Smooth muscle cell (in vitro differentiated cells): ENCODE results near the gene MAMDC4. TPM values are rescaled to one million over a fixed set of nuclear protein-coding genes. Genes with fewer than 3 reads are reported as not detected.

ENCODE experiments used
- DNase-seq: peaks from one replicate; lab custom pipeline; 2025; ENCODE audit not compliant: unreplicated experiment; lab: John Stamatoyannopoulos, UW
- H2AFZ ChIP-seq: fragments of 200-600 bp; sonication (generic); 2 replicates; pipeline ENCODE4 v1.6.0; 2016; ENCODE audit warnings: antibody characterized with exemption, low read depth, mild to moderate bottlenecking
- H3F3A ChIP-seq: fragments of 200-600 bp; sonication (generic); 2 replicates; pipeline ENCODE4 v1.6.0; 2017; ENCODE audit warnings: antibody characterized with exemption, low read depth
- H3K27ac ChIP-seq: fragments of 200-600 bp; sonication (generic); 2 replicates; pipeline ENCODE4 v1.5.1; 2016; ENCODE audit warnings: low read depth, mild to moderate bottlenecking
- H3K27me3 ChIP-seq: fragments of 200-600 bp; sonication (generic); 2 replicates; pipeline ENCODE4 v1.6.1; 2016; ENCODE audit warnings: low read depth, mild to moderate bottlenecking
- H3K36me3 ChIP-seq: fragments of 200-600 bp; sonication (generic); 2 replicates; pipeline ENCODE4 v1.5.1; 2016; ENCODE audit warnings: low read depth
- H3K4me1 ChIP-seq: fragments of 200-600 bp; sonication (generic); 2 replicates; pipeline ENCODE4 v1.5.1; 2016; ENCODE audit warnings: low read depth
- H3K4me2 ChIP-seq: fragments of 200-600 bp; sonication (generic); 2 replicates; pipeline ENCODE4 v1.6.0; 2016; ENCODE audit warnings: mild to moderate bottlenecking
- H3K4me3 ChIP-seq: fragments of 200-600 bp; sonication (generic); 2 replicates; pipeline ENCODE4 v1.5.1; 2016; ENCODE audit warnings: mild to moderate bottlenecking
- H3K79me2 ChIP-seq: fragments of 200-600 bp; sonication (generic); 2 replicates; pipeline ENCODE4 v1.6.0; 2016; ENCODE audit warnings: low read depth, mild to moderate bottlenecking
- H3K9ac ChIP-seq: fragments of 200-600 bp; sonication (generic); 2 replicates; pipeline ENCODE4 v1.6.0; 2016; ENCODE audit warnings: low read depth
- H3K9me3 ChIP-seq: fragments of 200-600 bp; sonication (generic); replicated peaks from 2 replicates; pipeline ENCODE4 v1.5.1; 2016; ENCODE audit warnings: low read depth
- H4K20me1 ChIP-seq: fragments of 200-600 bp; sonication (generic); 2 replicates; pipeline ENCODE4 v1.6.0; 2016; ENCODE audit warnings: low read depth
- CTCF ChIP-seq: fragments of 200-600 bp; sonication (generic); IDR thresholded peaks from 2 replicates; pipeline ENCODE4 v1.5.1; 2017; ENCODE audit warnings: borderline replicate concordance, mild to moderate bottlenecking, antibody characterized with exemption; ENCODE audit not compliant: insufficient read depth, poor library complexity, severe bottlenecking
- WGBS: methylation state at CpG from one replicate; pipeline ENCODE4 v1.1.7; 2016; ENCODE audit warnings: low lambda C conversion rate; 5-methylcytosine and 5-hydroxymethylcytosine counted together
- polyA plus RNA-seq: library from polyadenylated mRNA; unstranded; fragments of >200 nt; fragmentation: Nextera tagmentation; extraction: Ambion mirVana; gene quantifications from 2 replicates; pipeline ENCODE4 v1.2.1, GENCODE V29; 2016
- total RNA-seq: library from RNA; depleted of rRNA; stranded (reverse); fragments of >200 nt; gene quantifications from 2 replicates; pipeline ENCODE4 v1.2.3, GENCODE V29; 2014

Gene MAMDC4
- total and polyA plus RNA-seq, 2 experiments from 2014 or later: 3.8 to 7.5 TPM

GRCh38 chr9:136853596-136854112 lies 1.5 kb downstream of the MAMDC4 start:
- peaks cover 8% of the 10 kb centered on the region for H3K4me1 ChIP-seq
- no peaks in the 10 kb centered on the region for H3F3A ChIP-seq
- 96% methylated on average over 16 of the region's 18 CpGs for WGBS
- no peak overlapping the region for H3K27ac ChIP-seq
- H3K79me2 ChIP-seq: peaks cover 14% of the 10 kb centered on the region
- peaks cover 20% of the 10 kb centered on the region for H4K20me1 ChIP-seq
- no peak overlapping the region for H3K9ac ChIP-seq
- H2AFZ ChIP-seq: no peak overlapping the region
- H3K4me2 ChIP-seq: no peak overlapping the region
- H3K4me3 ChIP-seq: no peak overlapping the region
- H3K27me3 ChIP-seq: no peaks in the 10 kb centered on the region
- no peaks in the 10 kb centered on the region for H3K36me3 ChIP-seq
- no peak for DNase-seq
- TF ChIP-seq CTCF: no peak
- no peaks in the 10 kb centered on the region for H3K9me3 ChIP-seq

DNA sequence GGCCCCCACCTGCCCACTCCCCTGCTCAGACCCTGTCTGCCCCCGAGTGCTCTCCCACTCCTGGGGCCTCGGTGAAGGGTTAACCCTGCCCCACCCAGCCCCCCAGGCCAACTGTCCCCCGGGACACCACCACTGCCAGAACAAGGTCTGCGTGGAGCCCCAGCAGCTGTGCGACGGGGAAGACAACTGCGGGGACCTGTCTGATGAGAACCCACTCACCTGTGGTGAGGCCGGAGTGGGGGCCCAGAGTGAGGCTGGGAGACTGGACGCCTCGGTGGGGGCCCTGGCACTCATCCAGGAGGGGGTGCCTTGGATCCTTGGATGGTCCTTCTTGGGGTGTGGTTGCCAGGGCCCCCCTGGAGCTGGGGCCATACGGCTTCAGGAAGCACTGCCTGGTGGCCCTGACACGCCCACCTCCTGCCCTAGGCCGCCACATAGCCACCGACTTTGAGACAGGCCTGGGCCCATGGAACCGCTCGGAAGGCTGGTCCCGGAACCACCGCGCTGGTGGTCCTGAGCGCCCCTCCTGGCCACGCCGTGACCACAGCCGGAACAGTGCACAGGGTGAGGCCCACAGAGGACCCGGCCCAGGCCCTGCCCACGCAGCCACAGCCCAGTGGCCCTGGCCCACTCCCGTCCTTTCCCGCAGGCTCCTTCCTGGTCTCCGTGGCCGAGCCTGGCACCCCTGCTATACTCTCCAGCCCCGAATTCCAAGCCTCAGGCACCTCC lies 2.1 kb downstream of the MAMDC4 start:
- Histone ChIP-seq H3K4me1 (peaks cover 8% of the 10 kb centered on the region), H3K79me2 (peaks cover 14% of the 10 kb centered on the region), H3K27ac (no peak overlapping the region), H3K4me3 (no peak overlapping the region), H3K4me2 (no peak overlapping the region), H3K9ac (no peak overlapping the region), H3K36me3 (no peaks in the 10 kb centered on the region), H3K9me3 (no peaks in the 10 kb centered on the region), H3K27me3 (no peaks in the 10 kb centered on the region), H3F3A (no peaks in the 10 kb centered on the region), H4K20me1 (peaks cover 26% of the 10 kb centered on the region), H2AFZ (no peak overlapping the region)
- no peak for DNase-seq
- 90% methylated on average over 28 of the region's 30 CpGs for WGBS
- TF ChIP-seq CTCF: no peak

DNA sequence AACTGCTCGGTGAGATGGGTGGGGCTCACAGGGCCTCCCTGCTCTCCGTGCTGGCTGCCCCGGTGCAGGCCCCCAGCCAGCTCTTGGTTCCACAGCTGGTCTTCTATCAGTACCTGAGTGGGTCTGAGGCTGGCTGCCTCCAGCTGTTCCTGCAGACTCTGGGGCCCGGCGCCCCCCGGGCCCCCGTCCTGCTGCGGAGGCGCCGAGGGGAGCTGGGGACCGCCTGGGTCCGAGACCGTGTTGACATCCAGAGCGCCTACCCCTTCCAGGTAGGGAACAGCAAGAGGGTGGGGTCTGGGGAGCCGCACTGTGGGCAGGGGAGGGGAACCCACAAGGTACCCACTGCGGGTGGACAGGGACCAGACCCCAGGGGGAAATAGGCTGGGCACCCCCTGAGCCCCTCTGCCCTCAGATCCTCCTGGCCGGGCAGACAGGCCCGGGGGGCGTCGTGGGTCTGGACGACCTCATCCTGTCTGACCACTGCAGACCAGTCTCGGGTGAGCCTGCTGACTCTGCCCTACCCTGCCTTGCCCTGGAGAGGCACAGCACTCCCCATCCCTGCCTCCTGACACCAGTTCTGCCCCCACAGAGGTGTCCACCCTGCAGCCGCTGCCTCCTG lies 2.8 kb downstream of the MAMDC4 start:
- H3K4me2 ChIP-seq: no peak overlapping the region
- H4K20me1 ChIP-seq: peaks cover 26% of the 10 kb centered on the region
- no peaks in the 10 kb centered on the region for H3K9me3 ChIP-seq
- no peaks in the 10 kb centered on the region for H3F3A ChIP-seq
- 91% methylated on average over 22 of the region's 23 CpGs for WGBS
- H3K4me1 ChIP-seq: peaks cover 4% of the 10 kb centered on the region
- H3K27ac ChIP-seq: no peak overlapping the region
- H3K79me2 ChIP-seq: peaks cover 11% of the 10 kb centered on the region
- H3K9ac ChIP-seq: no peak overlapping the region
- no peak overlapping the region for H2AFZ ChIP-seq
- no peak for DNase-seq
- H3K4me3 ChIP-seq: no peak overlapping the region
- TF ChIP-seq CTCF: no peak
- no peaks in the 10 kb centered on the region for H3K36me3 ChIP-seq
- no peaks in the 10 kb centered on the region for H3K27me3 ChIP-seq
